SK-N-MC (cell line): ENCODE results near the gene ABHD17A.

Experiments
- EZH2 ChIP-seq: fragments of 200-600 bp; sonication (generic); IDR thresholded peaks from one replicate; pipeline ENCODE4 v1.6.1; 2017; ENCODE audit warnings: antibody characterized with exemption
- FOXP2 ChIP-seq: optimal IDR thresholded peaks from 2 replicates; pipeline ENCODE3; 2011; ENCODE audit warnings: mild to moderate bottlenecking, moderate library complexity; ENCODE audit not compliant: insufficient read depth; ENCODE audit errors: extremely low read length, control extremely low read depth
- POLR2AphosphoS5 ChIP-seq: IDR thresholded peaks from 2 replicates; pipeline ENCODE4 v1.6.1; 2012; ENCODE audit warnings: mild to moderate bottlenecking, low read depth, low read length, borderline replicate concordance

- TF ChIP-seq POLR2AphosphoS5 (no peak), EZH2 (no peak), FOXP2 (no peak)
These were observed 39.1 kb upstream of the ABHD17A start for GRCh38 chr19:1924320-1924961.
